ENCODE measurements around the gene CCDC7.

The CCDC7 gene

GRCh38 chr10:32888161-32888927 lies 442.4 kb downstream of the CCDC7 start:
- H3K36me3 ChIP-seq (replicated peaks in 1 of 2; ENCODE audit: control insufficient read depth in 2 of 2, insufficient read depth in 2 of 2, low read length in 2 of 2) = no peaks in the 10 kb centered on the region
- H3K9ac ChIP-seq (ENCODE audit: low read depth, low read length, poor library complexity) = peak overlapping the region; percentile 67
- no peak overlapping the region for H2BK15ac ChIP-seq (ENCODE audit: low read length)
- H4K8ac ChIP-seq (ENCODE audit: low read depth, low read length) = peak overlapping the region; percentile 89
- H3K18ac ChIP-seq (ENCODE audit: low read length) = peak overlapping the region; percentile 80
- H2AK5ac ChIP-seq (ENCODE audit: low read depth, low read length) = peak overlapping the region; percentile 56
- no peak overlapping the region for H3K4me3 ChIP-seq (ENCODE audit: low read length in 2 of 2)
- no peaks in the 10 kb centered on the region for H3K4me1 ChIP-seq (ENCODE audit: control insufficient read depth in 2 of 2, insufficient read depth in 1 of 2, low read depth in 1 of 2, low read length in 2 of 2)
- H3K79me1 ChIP-seq (ENCODE audit: low read depth, low read length) = no peaks in the 10 kb centered on the region
- H2BK12ac ChIP-seq (ENCODE audit: low read length) = no peak overlapping the region
- H3K27me3 ChIP-seq (ENCODE audit: control insufficient read depth in 3 of 3, insufficient read depth in 3 of 3, low read depth in 1 of 3, low read length in 3 of 3) = no peaks in the 10 kb centered on the region
- H3K23ac ChIP-seq (ENCODE audit: low read depth, low read length, poor library complexity) = peak overlapping the region; percentile 44
- H3K4me2 ChIP-seq (ENCODE audit: insufficient read depth, low read length, poor library complexity, severe bottlenecking) = no peak overlapping the region
- no peak overlapping the region for H4K91ac ChIP-seq (ENCODE audit: low read depth, low read length, poor library complexity)
- H3K27ac ChIP-seq (replicated peaks; ENCODE audit: low read length) = no peak overlapping the region
- H3K14ac ChIP-seq (ENCODE audit: low read length) = no peak overlapping the region
- no peak overlapping the region for H2BK120ac ChIP-seq (ENCODE audit: low read depth, low read length)
- H3K9me3 ChIP-seq (replicated peaks in 1 of 2; ENCODE audit: control insufficient read depth in 2 of 2, insufficient read depth in 1 of 2, low read depth in 1 of 2, low read length in 2 of 2) = peaks cover 0 to 2% of the 10 kb centered on the region in 2 donors
- H3K4ac ChIP-seq (ENCODE audit: low read length) = no peak overlapping the region
- DNase-seq (ENCODE audit: low spot score) = no peak
- WGBS, 2 donors (ENCODE audit: extremely low coverage in 2 of 2, insufficient read length in 2 of 2, insufficient replicate concordance in 1 of 2) = no CpG with 5 or more reads among the region's 11 CpGs
- no peak overlapping the region for H2BK5ac ChIP-seq (ENCODE audit: low read length)
- no peak overlapping the region for H2AFZ ChIP-seq (ENCODE audit: low read length)

GRCh38 chr10:32889631-32890212 lies 443.8 kb downstream of the CCDC7 start:
- Histone ChIP-seq H3K79me1 (ENCODE audit: low read depth, low read length) (no peaks in the 10 kb centered on the region), H2BK15ac (ENCODE audit: low read length) (no peak overlapping the region)
- no CpG with 5 or more reads among the region's 1 CpG for WGBS, 2 donors (ENCODE audit: extremely low coverage in 2 of 2, insufficient read length in 2 of 2, insufficient replicate concordance in 1 of 2)

GRCh38 chr10:32890444-32890843 lies 444.5 kb downstream of the CCDC7 start:
- H2BK15ac ChIP-seq (ENCODE audit: low read length) = no peak overlapping the region

More at GRCh38 chr10:32889631-32890212, 443.8 kb downstream of the CCDC7 start:
- no peak overlapping the region for H2BK120ac ChIP-seq (ENCODE audit: low read depth, low read length)
- no peak overlapping the region for H3K14ac ChIP-seq (ENCODE audit: low read length)
- H3K9ac ChIP-seq (ENCODE audit: low read depth, low read length, poor library complexity) = no peak overlapping the region
- H3K4me1 ChIP-seq (ENCODE audit: control insufficient read depth in 2 of 2, insufficient read depth in 1 of 2, low read depth in 1 of 2, low read length in 2 of 2) = no peaks in the 10 kb centered on the region
- no peak overlapping the region for H3K18ac ChIP-seq (ENCODE audit: low read length)
- no peak overlapping the region for H4K91ac ChIP-seq (ENCODE audit: low read depth, low read length, poor library complexity)
- no peak overlapping the region for H2BK12ac ChIP-seq (ENCODE audit: low read length)
- no peak overlapping the region for H3K4me3 ChIP-seq (ENCODE audit: low read length in 2 of 2)
- no peak for DNase-seq (ENCODE audit: low spot score)
- peaks cover 0 to 2% of the 10 kb centered on the region in 2 donors for H3K9me3 ChIP-seq (replicated peaks in 1 of 2; ENCODE audit: control insufficient read depth in 2 of 2, insufficient read depth in 1 of 2, low read depth in 1 of 2, low read length in 2 of 2)
- H3K27me3 ChIP-seq (ENCODE audit: control insufficient read depth in 3 of 3, insufficient read depth in 3 of 3, low read depth in 1 of 3, low read length in 3 of 3) = no peaks in the 10 kb centered on the region
- no peak overlapping the region for H2AK5ac ChIP-seq (ENCODE audit: low read depth, low read length)
- H3K36me3 ChIP-seq (replicated peaks in 1 of 2; ENCODE audit: control insufficient read depth in 2 of 2, insufficient read depth in 2 of 2, low read length in 2 of 2) = no peaks in the 10 kb centered on the region
- no peak overlapping the region for H2BK5ac ChIP-seq (ENCODE audit: low read length)
- H4K8ac ChIP-seq (ENCODE audit: low read depth, low read length) = no peak overlapping the region
- H2AFZ ChIP-seq (ENCODE audit: low read length) = no peak overlapping the region
- H3K27ac ChIP-seq (replicated peaks; ENCODE audit: low read length) = no peak overlapping the region
- H3K23ac ChIP-seq (ENCODE audit: low read depth, low read length, poor library complexity) = no peak overlapping the region
- no peak overlapping the region for H3K4ac ChIP-seq (ENCODE audit: low read length)
- no peak overlapping the region for H3K4me2 ChIP-seq (ENCODE audit: insufficient read depth, low read length, poor library complexity, severe bottlenecking)

DNA sequence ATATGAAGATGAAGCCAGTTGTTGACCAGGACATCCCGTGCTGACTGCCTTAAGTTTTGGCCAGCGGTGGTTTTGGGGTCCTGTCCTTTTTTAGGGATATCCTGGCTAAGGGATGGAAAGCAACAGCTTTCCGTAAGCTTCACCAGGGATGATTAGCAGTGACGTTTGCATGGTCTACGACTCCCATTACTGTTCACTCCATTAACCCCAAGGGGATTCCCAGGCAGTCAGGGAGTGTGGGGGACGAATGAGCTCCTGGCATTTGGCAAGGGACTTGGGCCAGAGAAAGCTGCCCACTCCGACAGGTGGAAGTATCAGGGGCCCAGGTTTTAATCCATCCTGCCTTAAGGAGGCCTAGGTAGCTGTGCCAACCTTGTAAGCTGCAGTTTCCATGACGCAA lies 445.3 kb downstream of the CCDC7 start:
- Histone ChIP-seq H3K14ac (ENCODE audit: low read length) (no peak overlapping the region), H3K4me1 (ENCODE audit: control insufficient read depth in 2 of 2, insufficient read depth in 1 of 2, low read depth in 1 of 2, low read length in 2 of 2) (no peaks in the 10 kb centered on the region), H3K18ac (ENCODE audit: low read length) (no peak overlapping the region), H2BK15ac (ENCODE audit: low read length) (no peak overlapping the region), H3K9me3 (replicated peaks in 1 of 2; ENCODE audit: control insufficient read depth in 2 of 2, insufficient read depth in 1 of 2, low read depth in 1 of 2, low read length in 2 of 2) (peaks cover 0 to 2% of the 10 kb centered on the region in 2 donors), H3K9ac (ENCODE audit: low read depth, low read length, poor library complexity) (no peak overlapping the region), H2AK5ac (ENCODE audit: low read depth, low read length) (no peak overlapping the region), H3K4me3 (ENCODE audit: low read length in 2 of 2) (no peak overlapping the region), H3K4ac (ENCODE audit: low read length) (no peak overlapping the region), H3K23ac (ENCODE audit: low read depth, low read length, poor library complexity) (no peak overlapping the region), H3K27ac (replicated peaks; ENCODE audit: low read length) (no peak overlapping the region), H4K8ac (ENCODE audit: low read depth, low read length) (no peak overlapping the region), H2AFZ (ENCODE audit: low read length) (no peak overlapping the region), H3K36me3 (replicated peaks in 1 of 2; ENCODE audit: control insufficient read depth in 2 of 2, insufficient read depth in 2 of 2, low read length in 2 of 2) (peaks cover 0 to 11% of the 10 kb centered on the region in 2 donors), H4K91ac (ENCODE audit: low read depth, low read length, poor library complexity) (no peak overlapping the region), H3K27me3 (ENCODE audit: control insufficient read depth in 3 of 3, insufficient read depth in 3 of 3, low read depth in 1 of 3, low read length in 3 of 3) (no peaks in the 10 kb centered on the region), H3K79me1 (ENCODE audit: low read depth, low read length) (no peaks in the 10 kb centered on the region), H2BK12ac (ENCODE audit: low read length) (no peak overlapping the region), H2BK5ac (ENCODE audit: low read length) (no peak overlapping the region), H3K4me2 (ENCODE audit: insufficient read depth, low read length, poor library complexity, severe bottlenecking) (no peak overlapping the region), H2BK120ac (ENCODE audit: low read depth, low read length) (no peak overlapping the region)
- no CpG with 5 or more reads among the region's 8 CpGs for WGBS, 2 donors (ENCODE audit: extremely low coverage in 2 of 2, insufficient read length in 2 of 2, insufficient replicate concordance in 1 of 2)
- DNase-seq (ENCODE audit: low spot score) = no peak

More at GRCh38 chr10:32890444-32890843, 444.5 kb downstream of the CCDC7 start:
- Histone ChIP-seq H4K8ac (ENCODE audit: low read depth, low read length) (no peak overlapping the region), H2AFZ (ENCODE audit: low read length) (no peak overlapping the region), H2BK12ac (ENCODE audit: low read length) (no peak overlapping the region), H2BK5ac (ENCODE audit: low read length) (no peak overlapping the region), H3K9me3 (replicated peaks in 1 of 2; ENCODE audit: control insufficient read depth in 2 of 2, insufficient read depth in 1 of 2, low read depth in 1 of 2, low read length in 2 of 2) (peaks cover 0 to 2% of the 10 kb centered on the region in 2 donors), H3K18ac (ENCODE audit: low read length) (no peak overlapping the region), H3K14ac (ENCODE audit: low read length) (no peak overlapping the region), H3K79me1 (ENCODE audit: low read depth, low read length) (no peaks in the 10 kb centered on the region), H3K27me3 (ENCODE audit: control insufficient read depth in 3 of 3, insufficient read depth in 3 of 3, low read depth in 1 of 3, low read length in 3 of 3) (no peaks in the 10 kb centered on the region), H3K4me1 (ENCODE audit: control insufficient read depth in 2 of 2, insufficient read depth in 1 of 2, low read depth in 1 of 2, low read length in 2 of 2) (no peaks in the 10 kb centered on the region), H2BK120ac (ENCODE audit: low read depth, low read length) (no peak overlapping the region), H3K9ac (ENCODE audit: low read depth, low read length, poor library complexity) (no peak overlapping the region), H3K4me2 (ENCODE audit: insufficient read depth, low read length, poor library complexity, severe bottlenecking) (no peak overlapping the region), H3K4me3 (ENCODE audit: low read length in 2 of 2) (no peak overlapping the region), H3K23ac (ENCODE audit: low read depth, low read length, poor library complexity) (no peak overlapping the region), H3K27ac (replicated peaks; ENCODE audit: low read length) (no peak overlapping the region), H3K4ac (ENCODE audit: low read length) (no peak overlapping the region), H3K36me3 (replicated peaks in 1 of 2; ENCODE audit: control insufficient read depth in 2 of 2, insufficient read depth in 2 of 2, low read length in 2 of 2) (peaks cover 0 to 2% of the 10 kb centered on the region in 2 donors), H4K91ac (ENCODE audit: low read depth, low read length, poor library complexity) (no peak overlapping the region), H2AK5ac (ENCODE audit: low read depth, low read length) (no peak overlapping the region)
- WGBS, 2 donors (ENCODE audit: extremely low coverage in 2 of 2, insufficient read length in 2 of 2, insufficient replicate concordance in 1 of 2) = no CpG with 5 or more reads among the region's 3 CpGs
- no peak for DNase-seq (ENCODE audit: low spot score)
